Vagina (tissue), 2 donors: Measurements from ENCODE around the gene APLF. TPM values are rescaled to one million over a fixed set of nuclear protein-coding genes. Genes with fewer than 3 reads are reported as not detected.

ENCODE experiments used
- DNase-seq, 2 donors: peaks; one replicate each; pipeline ENCODE4 v3.0.0-alpha.2; 2017; ENCODE audit errors: extremely low spot score in 2 of 2
- H3K27ac ChIP-seq: fragments of 200-600 bp; sonication (generic); one replicate; pipeline ENCODE4 v1.5.1; 2019
- H3K27me3 ChIP-seq: fragments of 200-600 bp; sonication (generic); one replicate; pipeline ENCODE4 v1.5.1; 2019
- H3K36me3 ChIP-seq, 2 donors: fragments of 200-600 bp; sonication (generic); one replicate each; pipeline ENCODE4 v1.5.1; 2017 to 2019
- H3K4me1 ChIP-seq: fragments of 200-600 bp; sonication (generic); one replicate; pipeline ENCODE4 v1.5.1; 2019
- H3K4me3 ChIP-seq, 2 donors: fragments of 200-600 bp; sonication (generic); 1 replicate in 1 of 2; 2 replicates in 1 of 2; pipeline ENCODE4 v1.5.1; 2016 to 2019
- H3K9me3 ChIP-seq: fragments of 200-600 bp; sonication (generic); one replicate; pipeline ENCODE4 v1.5.1; 2019
- POLR2A ChIP-seq, 2 donors: fragments of 450-650 bp; IDR thresholded peaks; one replicate each; pipeline ENCODE4 v1.6.1; 2017; ENCODE audit warnings: antibody characterized with exemption in 2 of 2, mild to moderate bottlenecking in 2 of 2, moderate library complexity in 2 of 2
- POLR2AphosphoS5 ChIP-seq, 2 donors: sonication (generic); formaldehyde crosslinking; IDR thresholded peaks; one replicate each; pipeline ENCODE4 v1.9.0; 2017; ENCODE audit warnings: antibody characterized with exemption in 2 of 2, mild to moderate bottlenecking in 2 of 2, low read depth in 1 of 2; ENCODE audit not compliant: insufficient read depth in 1 of 2
- intact Hi-C: fragments of 100-400 bp; cut with DNase I; formaldehyde crosslinking; loops from one replicate; pipeline ENCODE4 v1.15.1; 2023
- total RNA-seq: library from RNA; depleted of rRNA; stranded (reverse); fragments of >200 nt; gene quantifications from one replicate; pipeline ENCODE4 v1.2.3, GENCODE V29; 2016
- TF ChIP-seq, protein P1 (sequence below), 3 experiments: fragments of 450-650 bp in 2 of 3; fragments of 200-600 bp in 1 of 3; sonication (generic) in 1 of 3; IDR thresholded peaks; one replicate each; pipeline ENCODE4 v1.5.1; 2017 to 2019; ENCODE audit warnings: antibody characterized with exemption in 3 of 3, mild to moderate bottlenecking in 2 of 3, moderate library complexity in 2 of 3

Gene APLF
- total RNA-seq, 1 donor from 2014 or later = 18.7 TPM

DNA sequence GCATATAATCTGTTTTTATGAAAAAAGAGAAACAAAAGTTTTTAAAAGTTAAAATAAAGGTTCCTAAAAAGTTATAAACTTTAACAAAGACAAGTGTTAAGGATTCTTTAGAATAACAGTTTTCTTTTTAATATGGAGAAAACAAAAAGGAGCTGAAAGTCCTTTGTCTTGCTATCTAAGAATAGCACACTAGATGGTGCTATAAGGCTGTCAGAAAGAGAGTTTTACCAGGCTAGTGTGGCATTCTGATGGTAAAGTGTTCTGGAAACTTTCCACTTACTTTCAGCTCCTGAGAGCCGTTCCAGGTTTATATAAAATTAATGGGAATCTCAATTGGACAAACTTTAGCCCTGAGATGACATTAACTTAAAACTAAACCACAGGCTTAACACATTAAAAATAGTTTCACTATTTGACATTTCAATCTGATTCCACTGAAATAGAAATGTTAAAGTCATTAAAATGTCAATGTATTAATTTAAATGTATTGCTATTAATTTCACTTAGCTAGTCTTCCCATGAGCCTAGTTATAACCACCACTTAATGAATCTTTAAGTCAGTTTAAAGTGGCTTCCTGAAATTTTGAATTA, 4.0 kb upstream of the APLF start:
- no peak overlapping the region for H3K27ac ChIP-seq
- DNase-seq = no peak
- TF ChIP-seq POLR2AphosphoS5 (IDR thresholded peaks at IDR 0.05; ENCODE audit: insufficient read depth in 1 of 2, low read depth in 1 of 2) (peak in 1 of 2 donors; percentile 46), POLR2A (IDR thresholded peaks at IDR 0.05) (no peak)
- TF ChIP-seq, protein P1, sequence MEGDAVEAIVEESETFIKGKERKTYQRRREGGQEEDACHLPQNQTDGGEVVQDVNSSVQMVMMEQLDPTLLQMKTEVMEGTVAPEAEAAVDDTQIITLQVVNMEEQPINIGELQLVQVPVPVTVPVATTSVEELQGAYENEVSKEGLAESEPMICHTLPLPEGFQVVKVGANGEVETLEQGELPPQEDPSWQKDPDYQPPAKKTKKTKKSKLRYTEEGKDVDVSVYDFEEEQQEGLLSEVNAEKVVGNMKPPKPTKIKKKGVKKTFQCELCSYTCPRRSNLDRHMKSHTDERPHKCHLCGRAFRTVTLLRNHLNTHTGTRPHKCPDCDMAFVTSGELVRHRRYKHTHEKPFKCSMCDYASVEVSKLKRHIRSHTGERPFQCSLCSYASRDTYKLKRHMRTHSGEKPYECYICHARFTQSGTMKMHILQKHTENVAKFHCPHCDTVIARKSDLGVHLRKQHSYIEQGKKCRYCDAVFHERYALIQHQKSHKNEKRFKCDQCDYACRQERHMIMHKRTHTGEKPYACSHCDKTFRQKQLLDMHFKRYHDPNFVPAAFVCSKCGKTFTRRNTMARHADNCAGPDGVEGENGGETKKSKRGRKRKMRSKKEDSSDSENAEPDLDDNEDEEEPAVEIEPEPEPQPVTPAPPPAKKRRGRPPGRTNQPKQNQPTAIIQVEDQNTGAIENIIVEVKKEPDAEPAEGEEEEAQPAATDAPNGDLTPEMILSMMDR (IDR thresholded peaks at IDR 0.05) = peak; percentile 53 to 73 (median 62)
- intact Hi-C loops = no loop called here
- H3K4me1 ChIP-seq = peaks cover 25% of the 10 kb centered on the region
- H3K9me3 ChIP-seq = no peaks in the 10 kb centered on the region
- no peaks in the 10 kb centered on the region for H3K27me3 ChIP-seq
- H3K4me3 ChIP-seq = no peak overlapping the region
- H3K36me3 ChIP-seq = no peaks in the 10 kb centered on the region

DNA sequence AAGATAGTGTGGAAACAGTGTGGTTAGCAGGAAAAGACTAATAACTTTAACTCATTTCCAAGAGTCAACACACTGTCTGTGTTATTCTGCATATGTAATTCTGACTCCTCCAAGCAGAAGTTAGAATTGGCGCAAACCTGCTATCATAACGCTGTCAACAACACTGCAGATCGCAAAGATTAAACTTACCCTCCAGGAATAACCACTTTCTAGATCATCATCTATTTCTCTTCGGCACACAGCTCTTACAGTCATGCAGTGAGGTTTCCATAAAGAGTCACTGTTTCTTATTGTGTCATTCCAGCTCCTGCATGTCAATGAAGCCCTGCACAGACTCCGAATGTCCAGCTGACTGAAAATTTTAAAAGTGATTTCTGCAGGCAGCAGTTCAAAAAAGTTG, 2.7 kb upstream of the APLF start:
- Histone ChIP-seq H3K27ac (no peak overlapping the region), H3K36me3 (no peaks in the 10 kb centered on the region), H3K27me3 (no peaks in the 10 kb centered on the region), H3K4me1 (peaks cover 31% of the 10 kb centered on the region), H3K9me3 (no peaks in the 10 kb centered on the region), H3K4me3 (no peak overlapping the region)
- TF ChIP-seq POLR2AphosphoS5 (IDR thresholded peaks at IDR 0.05; ENCODE audit: insufficient read depth in 1 of 2, low read depth in 1 of 2) = no peak
- TF ChIP-seq, protein P1 (IDR thresholded peaks at IDR 0.05) = no peak
- no peak for TF ChIP-seq POLR2A (IDR thresholded peaks at IDR 0.05)
- intact Hi-C loops = no loop called here
- DNase-seq = no peak

DNA sequence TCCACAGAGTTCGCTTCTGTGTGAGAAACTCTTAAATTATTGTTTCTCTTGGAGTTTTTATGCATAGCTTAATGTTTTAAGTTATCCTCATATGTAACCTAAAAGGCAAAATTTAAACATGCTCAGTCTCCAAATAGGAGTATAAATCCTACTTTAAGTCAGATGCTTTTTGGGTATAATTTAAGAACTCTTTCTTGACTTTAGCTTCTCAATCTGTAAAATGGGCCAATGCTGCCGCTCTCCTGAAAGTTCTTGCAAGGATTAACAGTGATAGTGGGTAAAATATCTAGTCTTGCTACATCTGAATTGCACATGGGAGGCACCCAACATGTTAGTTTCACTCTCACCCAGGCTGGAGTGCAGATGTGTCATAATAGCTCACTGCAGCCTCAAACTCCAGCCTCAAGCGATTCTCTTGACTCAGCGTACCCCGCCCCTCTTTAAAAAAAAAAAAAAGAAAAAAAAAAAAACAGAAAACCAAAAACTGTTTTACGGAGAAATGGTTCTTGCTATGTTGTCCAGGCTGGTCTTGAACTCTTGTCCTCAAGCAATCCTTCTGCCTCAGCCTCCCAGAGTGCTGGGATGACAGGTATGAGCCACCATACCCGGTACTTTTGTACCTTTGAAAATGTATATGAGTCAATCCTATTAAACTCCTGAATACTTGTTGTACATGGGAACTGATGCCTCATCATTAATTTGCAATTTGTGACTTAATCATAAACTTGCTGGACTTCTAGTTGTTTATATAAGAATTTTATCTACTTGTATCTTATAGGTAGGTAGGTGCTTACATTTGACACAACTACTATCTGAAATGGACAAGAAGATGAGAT, 2.1 kb upstream of the APLF start:
- H3K27ac ChIP-seq = no peak overlapping the region
- H3K9me3 ChIP-seq = no peaks in the 10 kb centered on the region
- peaks cover 31% of the 10 kb centered on the region for H3K4me1 ChIP-seq
- no peaks in the 10 kb centered on the region for H3K36me3 ChIP-seq
- DNase-seq = no peak
- H3K27me3 ChIP-seq = no peaks in the 10 kb centered on the region
- H3K4me3 ChIP-seq = no peak overlapping the region
- TF ChIP-seq, protein P1 (IDR thresholded peaks at IDR 0.05) = no peak
- TF ChIP-seq POLR2AphosphoS5 (IDR thresholded peaks at IDR 0.05; ENCODE audit: insufficient read depth in 1 of 2, low read depth in 1 of 2) (peak in 1 of 2 donors; percentile 9), POLR2A (IDR thresholded peaks at IDR 0.05) (no peak)
- intact Hi-C loops = no loop called here

DNA sequence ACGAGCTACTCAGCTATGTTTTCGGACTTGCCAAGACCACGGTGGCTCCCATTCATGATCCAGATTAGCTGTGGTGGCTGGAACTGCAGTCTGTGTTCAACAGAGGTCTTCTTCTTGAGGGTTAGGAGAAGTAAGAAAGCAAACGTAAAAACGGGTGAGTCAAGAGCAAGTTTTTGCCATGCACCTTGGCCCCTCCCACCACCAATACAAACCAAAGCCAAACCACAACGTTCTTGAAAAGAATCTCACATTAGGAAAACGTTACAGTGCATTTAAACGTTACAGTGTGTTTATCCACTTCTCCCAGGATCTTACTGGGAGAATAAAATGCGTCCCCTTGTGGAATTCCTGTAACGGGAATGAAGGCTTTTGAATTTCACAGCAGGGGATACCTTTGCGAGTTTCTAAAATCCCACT, 1.0 kb upstream of the APLF start:
- H3K4me3 ChIP-seq = peak overlapping the region; percentile 76 to 79
- intact Hi-C loops = no loop called here
- no peaks in the 10 kb centered on the region for H3K27me3 ChIP-seq
- H3K9me3 ChIP-seq = no peaks in the 10 kb centered on the region
- no peak for DNase-seq
- TF ChIP-seq POLR2A (IDR thresholded peaks at IDR 0.05) (no peak), POLR2AphosphoS5 (IDR thresholded peaks at IDR 0.05; ENCODE audit: insufficient read depth in 1 of 2, low read depth in 1 of 2) (no peak)
- TF ChIP-seq, protein P1 (IDR thresholded peaks at IDR 0.05) = no peak
- peaks cover 31% of the 10 kb centered on the region for H3K4me1 ChIP-seq
- H3K27ac ChIP-seq = peak overlapping the region; percentile 93
- no peaks in the 10 kb centered on the region for H3K36me3 ChIP-seq

DNA sequence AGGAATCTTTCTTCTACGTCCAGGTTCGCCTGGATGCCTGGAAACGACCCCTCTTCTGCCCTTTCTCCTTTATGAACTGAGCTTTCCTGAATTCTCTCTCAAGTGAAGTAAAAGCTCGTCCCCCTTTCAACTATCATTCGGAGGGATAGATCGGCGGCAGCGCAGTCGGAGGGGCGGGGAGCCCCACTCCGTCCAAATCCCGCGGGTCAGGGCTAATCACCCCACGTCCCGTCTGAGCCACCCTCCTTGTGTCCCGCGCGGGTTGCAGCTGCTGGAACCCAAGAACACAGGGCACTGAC, 658 bp upstream of the APLF start:
- intact Hi-C loops = no loop called here
- TF ChIP-seq POLR2AphosphoS5 (IDR thresholded peaks at IDR 0.05; ENCODE audit: insufficient read depth in 1 of 2, low read depth in 1 of 2) = no peak
- TF ChIP-seq, protein P1 (IDR thresholded peaks at IDR 0.05) = no peak
- Histone ChIP-seq H3K4me3 (peak overlapping the region; percentile 76 to 79), H3K4me1 (peaks cover 31% of the 10 kb centered on the region), H3K36me3 (no peaks in the 10 kb centered on the region), H3K27me3 (no peaks in the 10 kb centered on the region), H3K9me3 (no peaks in the 10 kb centered on the region), H3K27ac (peak overlapping the region; percentile 93)
- no peak for DNase-seq
